ENCODE measurements around the gene SLC25A11.

The SLC25A11 gene

GRCh38 chr17:4893721-4894560 lies 45.9 kb downstream of the SLC25A11 start:
- DNase-seq, result no peak

GRCh38 chr17:4893272-4893671 lies 46.6 kb downstream of the SLC25A11 start:
- no peak for DNase-seq

- DNase-seq, result no peak
Observed at GRCh38 chr17:4892499-4893221, 47.2 kb downstream of the SLC25A11 start.

GRCh38 chr17:4891411-4892410 lies 48.1 kb downstream of the SLC25A11 start:
- no peak for DNase-seq

- no peak for DNase-seq
Observed at GRCh38 chr17:4887581-4887980, 52.3 kb downstream of the SLC25A11 start.

All from DMS153 (cell line).